HL-60 (cell line): ENCODE data around the gene CNOT10.

Source experiments
- DNase-seq, 2 experiments: peaks; one replicate each; pipeline ENCODE4 v3.0.0-alpha.2; 2010 to 2020; ENCODE audit warnings: low read depth in 1 of 2, low spot score in 1 of 2
- H3K27ac ChIP-seq: fragments of 250-450 bp; sonication (Bioruptor Pico); replicated peaks from 2 replicates; pipeline ENCODE4 v1.5.1; 2020; ENCODE audit warnings: mild to moderate bottlenecking, moderate library complexity
- H3K27me3 ChIP-seq: fragments of 250-450 bp; sonication (Bioruptor Pico); 2 replicates; pipeline ENCODE4 v1.5.1; 2021; ENCODE audit warnings: mild to moderate bottlenecking, moderate library complexity; ENCODE audit not compliant: insufficient read depth, poor library complexity, severe bottlenecking
- H3K4me3 ChIP-seq: replicated peaks from 2 replicates; pipeline ENCODE4 v1.5.1; 2011; ENCODE audit warnings: mild to moderate bottlenecking, control low read depth, low read length; ENCODE audit not compliant: insufficient read depth
- GABPA ChIP-seq: IDR thresholded peaks from 2 replicates; pipeline ENCODE4 v1.6.1; 2012; ENCODE audit warnings: low read depth
- POLR2AphosphoS5 ChIP-seq: IDR thresholded peaks from 2 replicates; pipeline ENCODE4 v1.6.1; 2012; ENCODE audit warnings: low read depth
- SPI1 ChIP-seq: IDR thresholded peaks from 2 replicates; pipeline ENCODE4 v1.6.1; 2012; ENCODE audit warnings: low read depth, mild to moderate bottlenecking, borderline replicate concordance
- TF ChIP-seq, protein P1 (sequence below): IDR thresholded peaks from one replicate; pipeline ENCODE4 v1.5.1; 2011; ENCODE audit warnings: low read length, control low read depth, inconsistent platforms; ENCODE audit not compliant: insufficient read depth
- TF ChIP-seq, protein P2 (sequence below): IDR thresholded peaks from 2 replicates; pipeline ENCODE4 v1.6.1; 2012; ENCODE audit warnings: low read depth; ENCODE audit not compliant: insufficient replicate concordance

The CNOT10 gene

DNA sequence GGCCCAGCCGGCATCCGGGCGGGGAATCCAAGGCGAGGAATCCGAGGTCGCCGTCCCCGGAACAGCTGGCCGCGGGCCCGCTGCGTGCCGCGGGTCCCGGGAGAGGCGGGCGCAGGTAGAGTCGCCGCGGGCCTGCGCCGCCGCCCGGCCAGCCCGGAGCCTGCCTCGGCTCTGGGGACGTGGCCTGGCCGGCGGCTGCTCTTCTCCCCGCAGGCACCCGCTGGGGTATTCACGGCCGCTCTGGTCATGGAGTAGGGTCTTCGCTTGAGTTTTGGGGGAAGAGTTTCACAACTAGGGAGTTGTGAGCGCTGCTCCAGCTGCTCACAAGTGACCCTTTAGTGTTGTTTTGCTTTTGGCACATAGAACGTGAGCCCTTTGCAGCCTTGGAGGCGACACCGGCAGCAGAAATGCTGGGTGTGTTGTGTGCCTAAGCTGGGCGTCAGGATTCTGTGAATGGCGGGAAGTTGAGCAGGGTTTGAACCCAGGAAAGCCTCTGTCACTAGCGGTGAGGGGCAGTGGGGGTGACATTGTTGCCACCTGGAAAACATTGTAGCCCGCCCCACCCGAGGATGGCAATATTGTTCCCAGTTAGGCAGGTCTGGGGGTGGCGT lies 136.8 kb downstream of the CNOT10 start:
- H3K27ac ChIP-seq = no peak overlapping the region
- H3K27me3 ChIP-seq = peaks cover 35% of the 10 kb centered on the region
- no peak overlapping the region for H3K4me3 ChIP-seq
- DNase-seq = no peak
- TF ChIP-seq POLR2AphosphoS5 (no peak), SPI1 (no peak), GABPA (no peak)
- TF ChIP-seq, protein P1, sequence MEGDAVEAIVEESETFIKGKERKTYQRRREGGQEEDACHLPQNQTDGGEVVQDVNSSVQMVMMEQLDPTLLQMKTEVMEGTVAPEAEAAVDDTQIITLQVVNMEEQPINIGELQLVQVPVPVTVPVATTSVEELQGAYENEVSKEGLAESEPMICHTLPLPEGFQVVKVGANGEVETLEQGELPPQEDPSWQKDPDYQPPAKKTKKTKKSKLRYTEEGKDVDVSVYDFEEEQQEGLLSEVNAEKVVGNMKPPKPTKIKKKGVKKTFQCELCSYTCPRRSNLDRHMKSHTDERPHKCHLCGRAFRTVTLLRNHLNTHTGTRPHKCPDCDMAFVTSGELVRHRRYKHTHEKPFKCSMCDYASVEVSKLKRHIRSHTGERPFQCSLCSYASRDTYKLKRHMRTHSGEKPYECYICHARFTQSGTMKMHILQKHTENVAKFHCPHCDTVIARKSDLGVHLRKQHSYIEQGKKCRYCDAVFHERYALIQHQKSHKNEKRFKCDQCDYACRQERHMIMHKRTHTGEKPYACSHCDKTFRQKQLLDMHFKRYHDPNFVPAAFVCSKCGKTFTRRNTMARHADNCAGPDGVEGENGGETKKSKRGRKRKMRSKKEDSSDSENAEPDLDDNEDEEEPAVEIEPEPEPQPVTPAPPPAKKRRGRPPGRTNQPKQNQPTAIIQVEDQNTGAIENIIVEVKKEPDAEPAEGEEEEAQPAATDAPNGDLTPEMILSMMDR = no peak
- TF ChIP-seq, protein P2, sequence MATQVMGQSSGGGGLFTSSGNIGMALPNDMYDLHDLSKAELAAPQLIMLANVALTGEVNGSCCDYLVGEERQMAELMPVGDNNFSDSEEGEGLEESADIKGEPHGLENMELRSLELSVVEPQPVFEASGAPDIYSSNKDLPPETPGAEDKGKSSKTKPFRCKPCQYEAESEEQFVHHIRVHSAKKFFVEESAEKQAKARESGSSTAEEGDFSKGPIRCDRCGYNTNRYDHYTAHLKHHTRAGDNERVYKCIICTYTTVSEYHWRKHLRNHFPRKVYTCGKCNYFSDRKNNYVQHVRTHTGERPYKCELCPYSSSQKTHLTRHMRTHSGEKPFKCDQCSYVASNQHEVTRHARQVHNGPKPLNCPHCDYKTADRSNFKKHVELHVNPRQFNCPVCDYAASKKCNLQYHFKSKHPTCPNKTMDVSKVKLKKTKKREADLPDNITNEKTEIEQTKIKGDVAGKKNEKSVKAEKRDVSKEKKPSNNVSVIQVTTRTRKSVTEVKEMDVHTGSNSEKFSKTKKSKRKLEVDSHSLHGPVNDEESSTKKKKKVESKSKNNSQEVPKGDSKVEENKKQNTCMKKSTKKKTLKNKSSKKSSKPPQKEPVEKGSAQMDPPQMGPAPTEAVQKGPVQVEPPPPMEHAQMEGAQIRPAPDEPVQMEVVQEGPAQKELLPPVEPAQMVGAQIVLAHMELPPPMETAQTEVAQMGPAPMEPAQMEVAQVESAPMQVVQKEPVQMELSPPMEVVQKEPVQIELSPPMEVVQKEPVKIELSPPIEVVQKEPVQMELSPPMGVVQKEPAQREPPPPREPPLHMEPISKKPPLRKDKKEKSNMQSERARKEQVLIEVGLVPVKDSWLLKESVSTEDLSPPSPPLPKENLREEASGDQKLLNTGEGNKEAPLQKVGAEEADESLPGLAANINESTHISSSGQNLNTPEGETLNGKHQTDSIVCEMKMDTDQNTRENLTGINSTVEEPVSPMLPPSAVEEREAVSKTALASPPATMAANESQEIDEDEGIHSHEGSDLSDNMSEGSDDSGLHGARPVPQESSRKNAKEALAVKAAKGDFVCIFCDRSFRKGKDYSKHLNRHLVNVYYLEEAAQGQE = no peak

DNA sequence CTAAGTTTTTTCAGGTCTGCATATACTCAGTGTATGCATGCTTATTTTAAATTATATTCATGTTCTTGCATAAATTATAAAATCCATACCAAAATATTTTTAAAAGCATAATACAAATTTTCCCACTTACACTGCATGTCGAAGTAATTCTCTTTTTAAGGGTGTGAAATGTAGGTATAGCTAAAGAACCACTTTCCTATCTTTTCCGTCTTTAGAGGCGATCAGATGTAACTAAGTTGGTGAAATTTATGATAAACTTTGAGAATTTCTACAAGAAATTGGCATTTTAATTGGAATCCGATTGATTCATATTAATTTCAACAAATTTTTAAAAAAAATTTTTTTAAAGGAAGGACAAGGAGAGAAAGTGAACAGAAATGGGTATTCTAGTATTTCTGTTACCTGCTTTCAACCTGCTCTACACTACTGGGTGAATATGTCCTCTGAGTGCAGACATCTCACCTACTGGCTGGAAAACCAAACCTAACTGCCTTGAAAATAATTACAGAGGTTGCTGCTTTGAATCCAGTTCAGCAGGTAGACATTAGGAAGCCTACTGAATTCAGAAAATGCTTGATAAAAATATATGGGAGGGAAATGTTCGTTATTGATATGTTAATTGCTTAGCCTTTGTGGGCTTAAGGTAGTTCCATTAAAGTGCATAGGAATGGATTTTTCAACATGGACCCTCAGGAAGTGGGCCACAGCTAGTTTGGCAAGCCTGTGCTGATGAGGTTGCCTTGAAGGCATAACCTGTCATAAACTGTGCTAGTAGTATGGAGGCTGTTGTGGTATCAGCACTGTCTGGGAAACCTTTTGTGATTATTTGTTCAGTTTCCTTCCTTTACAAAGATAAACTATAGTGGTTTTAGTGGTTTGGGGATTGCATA lies 137.9 kb downstream of the CNOT10 start:
- Histone ChIP-seq H3K27ac (no peak overlapping the region), H3K4me3 (no peak overlapping the region), H3K27me3 (peaks cover 27% of the 10 kb centered on the region)
- TF ChIP-seq GABPA = no peak
- TF ChIP-seq, protein P1 = no peak
- TF ChIP-seq POLR2AphosphoS5 = no peak
- TF ChIP-seq, protein P2 = no peak
- no peak for TF ChIP-seq SPI1
- no peak for DNase-seq
